ENCODE data around the gene ELL.

Gene ELL

DNA sequence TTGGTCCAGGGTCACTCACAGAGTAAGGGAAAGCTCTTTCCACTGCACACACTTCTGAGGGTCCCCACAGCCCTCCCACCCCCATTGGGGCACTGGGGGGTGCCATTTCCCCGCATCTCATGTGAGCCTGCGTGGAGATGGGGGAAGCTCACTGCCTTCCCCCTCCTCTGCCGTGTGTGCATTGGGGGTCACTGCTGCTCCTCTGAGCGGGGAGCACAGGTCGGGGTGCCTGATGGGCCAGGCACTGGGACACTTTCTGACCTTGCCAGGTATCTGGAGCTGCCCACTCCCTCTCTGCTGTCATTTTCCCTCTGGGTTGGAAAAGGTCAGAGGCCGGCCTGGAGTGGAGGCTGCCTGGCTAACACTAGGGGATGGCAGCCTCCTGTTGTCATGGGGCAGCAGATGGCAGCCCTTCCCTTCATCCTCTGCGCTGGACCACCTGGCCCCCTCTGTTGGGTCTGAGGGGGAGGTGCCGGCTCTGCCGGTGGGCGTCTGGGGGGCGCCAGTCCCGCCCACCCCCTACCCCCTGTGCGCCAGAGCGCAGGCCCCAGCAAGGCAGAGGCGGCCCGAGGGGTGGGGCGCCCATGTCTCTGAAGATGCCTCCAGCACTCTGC lies 93.6 kb downstream of the ELL start:
- DNase-seq (ENCODE audit: low spot score) = no peak
- no peak for TF ChIP-seq CTCF (IDR thresholded peaks at IDR 0.05; ENCODE audit: extremely low read depth, missing control alignments)

DNA sequence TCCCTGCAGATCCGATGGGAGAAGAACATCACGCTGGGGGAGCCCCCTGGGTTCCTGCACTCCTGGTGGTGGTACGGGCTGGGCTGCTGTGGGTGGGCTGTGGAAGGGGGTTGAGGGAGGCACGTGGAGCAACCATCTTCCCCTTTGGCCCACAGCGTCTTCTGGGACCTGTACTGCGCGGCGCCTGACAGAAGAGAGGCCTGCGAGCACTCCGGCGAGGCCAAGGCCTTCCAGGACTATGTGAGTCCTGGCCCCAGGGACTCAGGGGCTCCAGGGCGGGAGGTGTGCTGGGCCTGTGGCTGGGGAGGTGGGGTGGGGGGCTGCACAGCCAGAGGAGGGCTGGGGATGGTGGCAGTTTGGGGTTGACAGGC lies 94.1 kb downstream of the ELL start:
- no peak for DNase-seq (ENCODE audit: low spot score)
- no peak for TF ChIP-seq CTCF (IDR thresholded peaks at IDR 0.05; ENCODE audit: extremely low read depth, missing control alignments)

GRCh38 chr19:18427080-18427742 lies 94.7 kb downstream of the ELL start:
- TF ChIP-seq CTCF (IDR thresholded peaks at IDR 0.05; ENCODE audit: extremely low read depth, missing control alignments) = no peak
- no peak for DNase-seq (ENCODE audit: low spot score)

DNA sequence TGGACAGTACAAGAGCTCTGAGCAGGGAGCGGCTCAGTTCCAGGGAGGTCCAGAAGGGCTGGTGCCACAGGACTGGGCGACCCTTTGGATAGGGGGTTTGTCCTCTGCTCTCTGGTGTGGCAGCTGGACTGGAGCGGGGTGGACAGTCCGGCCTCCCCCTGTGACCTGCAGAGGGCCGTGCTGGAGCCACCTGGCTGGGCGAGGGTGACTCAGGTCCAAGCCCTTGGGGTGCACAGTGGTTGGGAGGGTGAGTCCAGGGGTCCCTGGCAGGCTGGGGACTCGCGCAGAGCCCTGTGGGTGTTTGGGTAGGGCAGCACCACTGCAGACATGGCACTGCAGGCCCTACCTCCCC lies 95.5 kb downstream of the ELL start:
- DNase-seq (ENCODE audit: low spot score) = no peak
- no peak for TF ChIP-seq CTCF (IDR thresholded peaks at IDR 0.05; ENCODE audit: extremely low read depth, missing control alignments)

DNA sequence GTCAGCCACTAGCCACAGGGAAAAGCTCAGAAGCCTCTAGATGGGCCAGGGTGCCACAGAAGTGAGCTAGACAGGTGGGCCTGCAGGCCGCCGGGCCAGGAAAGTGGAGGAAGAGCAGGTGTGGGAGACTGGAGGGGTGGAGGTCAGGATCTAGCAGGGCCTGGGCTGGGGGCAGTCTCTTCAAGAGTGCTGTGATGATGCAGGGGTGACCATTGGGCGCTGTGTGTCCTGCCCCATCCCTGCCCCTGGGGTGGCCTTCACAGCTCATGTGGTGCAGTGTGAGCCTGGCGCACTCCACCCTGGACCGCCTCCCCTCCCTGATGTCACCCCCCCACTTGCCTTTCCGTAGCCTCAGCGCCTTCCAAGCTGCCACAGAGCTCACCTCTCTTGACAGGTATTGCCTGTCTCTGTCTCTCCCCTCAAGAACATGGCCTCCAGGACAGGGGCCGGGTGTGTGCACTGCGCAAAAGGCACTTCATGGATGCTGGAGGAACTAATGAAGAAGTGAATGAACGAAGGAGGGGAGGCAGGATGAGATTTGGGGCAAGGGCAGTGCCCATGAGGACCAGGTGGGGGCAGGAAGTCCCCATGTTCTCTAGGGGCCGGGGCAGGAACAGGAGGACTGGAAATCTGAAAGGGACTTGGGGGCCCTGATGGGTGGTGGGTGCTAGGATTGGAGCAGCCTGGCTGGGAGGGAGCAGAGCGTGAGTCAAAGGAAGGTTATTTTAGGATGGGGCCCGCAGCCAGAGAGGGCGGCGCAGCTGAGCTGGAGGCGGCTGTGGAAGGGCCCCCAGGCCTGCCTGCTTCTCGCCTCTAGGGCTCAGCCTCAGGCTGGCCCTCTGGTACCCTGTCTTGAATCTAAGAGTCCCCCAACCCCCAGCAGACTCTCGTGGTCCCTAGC lies 96.1 kb downstream of the ELL start:
- TF ChIP-seq CTCF (IDR thresholded peaks at IDR 0.05; ENCODE audit: extremely low read depth, missing control alignments) = no peak
- no peak for DNase-seq (ENCODE audit: low spot score)

- no peak for DNase-seq (ENCODE audit: low spot score)
- no peak for TF ChIP-seq CTCF (IDR thresholded peaks at IDR 0.05; ENCODE audit: extremely low read depth, missing control alignments)
Measured at GRCh38 chr19:18424890-18425514, 96.9 kb downstream of the ELL start.

All from GM20000 (cell line).